Hematopoietic multipotent progenitor cell treated with erythropoietin and hydrocortisone succinate and interleukin-3 and kit ligand, for 8 days (in vitro differentiated cells): ENCODE data around the gene RBMS3.
A peak's percentile ranks its signal among the peaks of the same experiment; 100 is the strongest.

Source experiments
- DNase-seq: peaks from one replicate; pipeline ENCODE4 v3.0.0-alpha.2; 2015

RBMS3 gene

DNA sequence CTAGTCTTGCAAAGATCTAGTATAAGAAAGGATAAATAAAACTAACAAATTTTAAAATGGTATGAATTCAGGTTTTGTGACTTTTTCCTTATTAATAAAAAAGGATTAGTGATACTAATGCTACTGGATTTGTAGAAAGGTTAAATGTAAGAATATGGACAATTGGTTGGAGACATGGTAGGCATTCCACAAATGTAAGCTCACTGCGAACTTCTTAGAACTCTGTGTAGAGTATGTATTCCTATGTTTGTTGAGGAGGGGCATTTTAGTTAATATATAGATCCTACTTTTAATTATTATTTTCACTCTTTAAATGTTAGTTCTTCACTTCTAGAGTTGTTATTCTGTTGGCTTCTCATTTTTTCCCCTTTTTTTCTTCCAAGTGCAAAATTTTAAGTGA lies 414.3 kb downstream of the RBMS3 start:
- DNase-seq = no peak

DNA sequence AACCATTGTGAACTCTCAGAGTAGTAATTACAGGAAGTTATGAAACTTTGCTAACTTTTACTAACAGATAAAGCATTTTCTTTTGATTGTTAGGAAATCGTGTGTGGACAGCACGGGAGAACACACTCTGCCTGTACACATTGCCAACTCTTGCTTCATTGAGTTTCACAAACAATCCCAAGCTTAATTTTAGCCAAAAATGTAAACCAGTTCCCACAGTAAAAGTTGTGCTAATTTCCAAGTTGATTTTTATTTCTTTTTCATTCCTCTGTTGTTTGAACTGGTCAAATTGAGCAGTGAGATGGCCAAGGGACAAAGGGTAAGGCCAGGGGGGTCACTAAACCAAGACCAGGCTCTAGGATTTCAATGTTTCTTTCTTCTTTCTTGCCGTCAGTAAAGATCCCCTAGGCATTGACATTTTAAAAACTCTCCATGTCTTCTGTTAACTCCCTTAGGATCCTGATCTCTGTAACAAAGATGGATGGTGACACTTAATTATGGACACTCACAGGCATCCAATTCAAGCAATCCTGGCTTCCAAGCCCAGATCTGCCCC lies 414.9 kb downstream of the RBMS3 start:
- no peak for DNase-seq

DNA sequence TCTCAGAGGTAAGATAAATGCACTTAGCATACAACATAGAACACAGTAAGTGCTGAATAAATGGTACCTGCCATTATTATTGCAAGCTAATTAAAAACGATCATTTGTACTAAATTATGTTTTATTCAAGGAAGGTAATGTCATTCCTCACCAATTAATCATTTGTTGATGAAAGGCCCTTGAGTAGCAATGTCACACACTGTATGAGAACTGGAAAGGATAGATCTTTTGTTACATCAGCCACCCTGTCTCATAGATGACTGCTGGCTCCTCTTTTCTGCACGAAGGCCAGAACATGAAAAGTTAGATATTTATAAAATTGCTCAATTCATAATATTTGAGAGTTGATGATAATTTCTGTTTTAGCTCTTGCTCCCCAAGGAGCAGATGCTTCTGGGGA lies 415.4 kb downstream of the RBMS3 start:
- DNase-seq = no peak

DNA sequence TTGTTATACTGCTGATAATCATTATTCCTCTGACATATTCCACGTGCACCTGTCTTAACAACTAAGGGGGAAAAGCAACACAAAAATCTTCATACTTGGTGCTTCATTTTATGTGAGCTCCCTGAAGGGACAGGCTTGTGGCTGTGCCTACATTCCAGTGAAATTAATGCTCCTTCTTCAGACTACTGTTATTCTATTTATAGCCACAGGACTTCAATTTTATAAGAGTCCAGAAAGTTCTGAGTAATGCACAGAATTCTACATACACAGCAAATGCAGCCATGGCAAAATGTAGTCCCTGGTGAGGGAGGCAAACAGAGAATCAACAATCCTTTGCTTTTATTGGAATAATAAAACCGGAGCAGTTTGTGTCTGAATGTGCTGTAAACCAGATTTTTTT lies 417.1 kb downstream of the RBMS3 start:
- no peak for DNase-seq

DNA sequence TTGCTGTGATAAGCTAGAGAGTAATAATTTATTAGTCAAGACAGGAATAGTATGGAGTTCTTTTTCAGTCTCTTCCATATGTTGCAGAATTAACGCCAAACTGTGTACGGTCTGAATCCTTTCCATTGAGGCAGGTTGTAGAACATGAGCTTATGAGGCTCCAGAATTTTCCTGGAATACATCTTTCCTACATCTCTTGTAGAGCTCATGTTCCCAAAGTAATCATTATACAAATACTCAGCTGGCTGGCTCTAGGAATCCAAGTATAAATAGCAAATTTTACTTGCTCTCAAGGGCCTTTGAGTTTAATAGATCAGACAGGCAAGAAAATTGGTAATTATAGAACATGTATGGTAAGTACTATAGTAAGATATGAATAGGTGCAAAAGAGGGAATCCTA lies 419.4 kb downstream of the RBMS3 start:
- DNase-seq = no peak

DNA sequence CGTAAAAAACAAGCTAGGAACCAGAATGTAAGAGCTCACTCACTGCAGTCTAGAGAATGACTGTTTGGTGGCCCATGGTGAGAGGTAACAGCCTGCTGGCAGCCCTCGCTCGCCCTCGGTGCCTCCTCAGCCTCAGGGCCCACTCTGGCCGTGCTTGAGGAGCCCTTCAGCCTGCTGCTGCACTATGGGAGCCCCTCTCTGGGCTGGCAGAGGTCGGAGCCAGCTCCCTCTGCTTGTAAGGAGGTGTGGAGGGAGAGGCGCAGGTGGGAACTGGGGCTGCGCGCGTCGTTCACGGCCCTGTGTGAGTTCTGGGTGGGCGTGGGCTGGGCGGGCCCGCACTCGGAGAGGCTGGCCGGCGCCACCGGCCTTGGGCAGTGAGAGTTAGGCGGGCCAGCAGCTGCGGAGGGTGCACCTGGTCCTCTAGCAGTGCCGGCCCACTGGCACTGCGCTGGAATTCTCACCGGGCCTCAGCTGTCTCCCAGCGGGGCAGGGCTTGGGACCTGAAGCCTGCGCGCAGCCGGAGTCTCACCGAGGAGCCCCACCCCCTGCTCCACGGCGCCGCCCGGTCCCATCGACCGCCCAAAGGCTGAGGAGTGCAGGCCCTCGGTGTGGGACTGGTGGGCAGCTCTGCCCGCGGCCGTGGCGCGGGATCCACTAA lies 420.6 kb downstream of the RBMS3 start:
- no peak for DNase-seq

DNA sequence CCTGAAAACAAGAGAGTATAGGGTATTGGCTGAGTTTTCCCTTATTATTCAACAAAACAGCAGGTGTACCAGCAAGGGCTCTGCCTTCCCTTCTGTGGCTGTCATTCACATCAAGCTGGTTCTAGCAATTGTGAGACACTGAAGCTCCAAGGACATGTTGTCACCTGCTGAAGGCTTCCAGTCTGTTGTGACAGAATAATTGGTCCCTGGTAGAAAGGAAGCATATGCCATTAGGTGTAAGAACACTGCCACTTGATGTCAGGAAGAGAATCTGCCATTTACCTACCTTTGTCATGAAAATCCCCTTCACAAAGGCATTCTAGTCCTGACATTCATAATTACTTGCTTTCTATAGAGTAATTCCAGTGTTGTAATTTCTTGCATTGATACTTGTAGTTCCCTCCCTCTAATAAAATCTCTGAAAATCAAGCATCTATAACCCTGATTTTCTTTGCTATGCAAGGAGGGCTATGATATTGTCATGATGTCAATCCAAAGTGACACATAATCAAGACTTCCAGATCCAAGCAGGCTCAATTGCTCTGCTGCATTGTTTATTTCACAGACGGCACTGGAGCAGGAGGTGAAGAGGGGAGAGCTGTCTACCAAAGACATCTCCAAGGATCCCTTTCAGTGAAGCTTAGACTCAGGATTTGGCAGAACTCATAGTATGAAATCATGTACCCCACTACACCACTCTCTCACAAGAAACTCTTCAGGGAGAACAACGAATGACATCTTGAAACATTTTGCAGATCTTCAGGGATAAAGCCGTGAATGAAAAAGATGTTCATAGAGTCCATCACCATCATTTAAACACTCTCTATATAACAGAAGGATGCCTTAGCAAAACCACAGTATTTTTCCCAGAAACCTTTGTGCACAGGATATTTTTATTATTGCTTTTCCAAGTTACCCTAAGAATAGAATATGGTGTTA lies 425.3 kb downstream of the RBMS3 start:
- DNase-seq = no peak

DNA sequence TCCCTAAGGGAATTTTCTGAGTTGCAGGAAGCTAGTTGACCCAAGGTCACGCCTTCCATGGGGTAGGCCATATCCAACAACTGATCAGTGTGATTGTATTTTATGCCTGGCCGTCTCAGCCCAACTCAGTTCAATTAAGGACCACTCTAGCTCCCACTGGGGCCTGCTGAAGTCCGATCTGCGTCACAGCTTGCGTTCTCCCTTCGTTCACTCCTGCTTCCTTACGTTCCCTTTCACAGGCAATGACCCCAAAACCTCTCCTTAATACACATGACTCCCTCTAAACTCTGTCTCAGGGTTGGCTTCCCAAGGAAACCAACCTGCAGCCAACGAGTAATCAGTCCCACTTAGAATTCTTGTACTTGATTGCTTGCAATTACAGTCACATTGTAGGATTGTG lies 428.0 kb downstream of the RBMS3 start:
- DNase-seq = no peak

DNA sequence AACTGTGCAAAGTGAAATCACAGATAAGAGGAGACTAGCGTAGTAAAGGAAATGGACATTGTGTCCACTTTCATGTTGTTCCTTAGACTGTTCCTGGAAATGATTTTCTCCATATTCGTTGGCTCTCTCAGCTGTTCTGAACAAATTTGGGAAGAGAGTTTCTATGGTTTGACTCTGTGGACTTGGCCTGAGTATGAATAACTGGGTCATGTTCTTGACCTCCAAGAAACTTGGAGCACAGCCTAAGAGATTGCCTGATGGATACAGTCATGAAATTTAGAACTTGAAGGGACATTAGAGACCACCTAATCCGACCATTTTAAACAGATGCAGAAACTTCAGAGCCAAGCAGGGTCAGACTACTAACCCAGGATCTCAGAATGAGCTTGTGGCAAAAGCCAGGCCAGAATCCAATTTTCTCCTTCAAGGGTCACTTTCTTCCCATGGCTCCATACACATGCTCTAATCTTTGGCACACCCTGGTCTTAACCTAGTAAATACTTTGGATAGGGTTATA lies 430.4 kb downstream of the RBMS3 start:
- DNase-seq = no peak

DNA sequence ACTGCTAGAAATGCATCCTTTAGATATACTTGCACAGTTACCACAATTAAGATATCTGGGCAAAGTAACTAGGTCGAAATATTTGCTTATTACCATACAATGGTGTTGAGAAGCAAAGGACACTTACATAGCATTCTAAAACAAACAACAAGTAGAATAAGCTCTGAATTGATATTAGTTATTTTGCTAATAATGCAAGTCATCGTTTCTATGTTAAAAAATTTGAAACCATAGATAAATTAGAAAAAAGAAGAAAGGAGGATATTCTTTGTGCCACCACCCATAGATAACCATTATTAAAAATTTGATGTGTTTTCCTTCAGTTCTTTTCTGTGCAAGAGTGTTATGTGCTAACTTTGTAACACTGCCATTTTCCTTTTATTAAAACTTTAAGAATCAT lies 435.3 kb downstream of the RBMS3 start:
- DNase-seq = no peak

DNA sequence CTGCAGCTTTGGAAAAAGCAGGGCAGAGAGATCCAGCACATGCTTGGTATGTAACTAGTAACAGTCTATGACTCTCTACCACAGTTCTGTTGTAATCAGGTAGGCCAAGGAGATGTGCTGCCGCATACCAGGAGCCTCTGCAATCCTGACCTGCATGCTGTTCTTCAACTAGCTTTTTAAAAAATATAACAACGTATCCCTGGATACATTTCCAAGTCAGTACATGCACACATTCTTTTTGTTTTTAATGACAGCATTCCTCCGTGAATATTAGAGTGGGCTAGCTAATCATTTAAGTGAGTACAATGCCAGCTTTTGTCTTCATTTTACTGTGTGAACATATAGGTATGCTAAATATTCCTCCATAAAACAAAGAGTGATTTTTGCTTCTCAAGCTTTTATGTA lies 437.8 kb downstream of the RBMS3 start:
- DNase-seq = no peak

DNA sequence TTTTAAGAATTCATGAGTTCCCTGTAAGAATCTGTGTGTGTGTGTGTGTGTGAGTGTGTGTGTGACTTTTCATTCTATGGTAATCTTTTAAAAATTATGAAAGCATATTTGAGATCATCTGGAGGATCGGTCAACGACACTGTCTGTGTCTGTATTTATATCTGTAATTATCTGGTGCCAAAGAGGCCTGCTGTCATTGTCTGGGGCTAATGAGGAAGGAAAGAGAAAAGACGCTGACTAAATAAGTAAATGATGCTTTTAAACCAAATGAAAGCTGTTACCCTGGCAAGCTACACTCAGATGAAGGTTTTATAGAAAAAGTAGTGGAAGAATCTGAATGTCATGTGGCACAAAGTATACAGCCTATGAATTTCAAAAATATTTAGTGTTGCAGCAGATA lies 439.8 kb downstream of the RBMS3 start:
- DNase-seq = no peak

DNA sequence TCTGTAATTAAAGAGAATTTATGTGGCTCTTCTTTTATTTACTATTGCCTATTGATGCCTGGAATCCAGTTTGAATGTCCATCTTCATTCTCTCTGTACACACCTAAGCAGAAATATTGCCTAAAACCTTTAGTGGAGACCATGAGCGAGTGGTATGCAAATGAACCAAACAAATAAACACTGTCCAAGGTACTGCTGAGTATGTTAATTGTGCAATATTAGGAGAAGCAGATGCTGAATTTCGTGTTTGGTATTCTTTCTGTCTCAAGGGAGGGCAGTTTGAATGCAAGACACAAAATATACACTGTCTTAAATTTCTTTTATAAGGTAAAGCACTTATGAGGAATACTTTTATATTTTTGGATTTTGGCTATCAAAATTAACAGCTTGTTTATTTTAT lies 440.9 kb downstream of the RBMS3 start:
- no peak for DNase-seq

DNA sequence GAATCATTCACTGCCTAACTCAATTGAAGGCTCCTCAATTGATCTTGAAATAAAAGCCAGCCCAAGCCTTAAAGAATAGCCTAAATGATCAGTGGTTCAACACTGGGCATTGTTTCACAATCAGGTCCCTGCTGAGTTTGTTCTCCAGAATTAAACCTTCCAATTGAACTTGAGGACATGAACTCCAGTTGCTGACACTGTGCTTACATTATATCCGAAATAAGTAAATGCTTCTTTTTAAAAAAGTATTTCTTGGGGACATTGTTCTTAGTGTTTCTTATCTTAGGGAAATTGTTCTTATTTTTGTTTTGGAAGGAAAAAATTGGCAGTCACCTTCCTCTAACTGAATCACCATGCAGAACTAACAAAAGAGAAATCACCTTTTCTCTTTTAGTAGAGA lies 450.2 kb downstream of the RBMS3 start:
- no peak for DNase-seq

DNA sequence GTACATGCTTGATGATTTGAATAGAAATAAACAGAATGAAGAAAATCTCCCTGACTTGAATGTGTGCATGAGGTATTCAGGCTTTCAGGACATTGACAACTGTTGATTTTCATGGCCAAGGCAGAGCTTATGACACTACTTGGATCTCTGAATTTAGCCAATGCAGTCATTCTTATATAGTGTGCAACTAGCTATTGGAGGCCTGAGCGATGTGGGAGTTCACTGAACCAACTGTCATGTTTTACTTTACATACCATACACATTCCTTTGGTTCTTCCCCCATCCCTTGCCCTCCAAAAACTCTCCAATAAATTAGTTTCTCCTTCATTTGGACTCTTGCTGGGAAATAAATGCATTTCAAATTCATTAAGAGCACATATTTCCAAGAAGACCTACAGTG lies 460.4 kb downstream of the RBMS3 start:
- DNase-seq = no peak

DNA sequence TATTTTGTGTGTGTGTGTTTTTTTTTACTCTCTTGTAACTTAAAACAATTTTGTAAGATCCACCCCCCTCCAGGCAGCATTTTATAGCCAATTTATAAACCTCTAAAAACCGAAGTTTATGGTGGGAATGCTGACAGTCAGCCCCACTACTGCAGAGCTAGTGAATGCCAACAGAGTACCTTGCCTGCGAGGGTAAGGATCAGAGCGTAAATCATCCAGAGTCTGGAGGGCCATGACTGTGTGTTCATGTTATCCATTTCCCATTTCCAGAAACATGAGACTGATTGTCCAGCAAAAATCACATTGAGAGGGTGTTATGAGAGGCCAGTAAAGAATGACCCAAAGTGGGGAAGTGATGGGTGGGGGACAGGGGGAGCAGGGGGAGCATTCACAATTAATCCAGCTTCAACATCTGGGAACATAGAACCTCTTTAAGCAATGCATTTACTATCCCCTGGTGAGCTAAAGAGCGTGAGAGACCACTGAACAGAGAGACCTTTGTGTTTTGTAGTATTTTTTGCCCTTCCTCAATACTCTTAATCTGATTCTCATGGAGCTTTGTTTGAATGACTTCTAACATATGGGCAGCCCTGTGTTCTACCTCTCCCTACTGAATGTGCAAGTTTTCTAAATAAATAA lies 464.5 kb downstream of the RBMS3 start:
- no peak for DNase-seq

DNA sequence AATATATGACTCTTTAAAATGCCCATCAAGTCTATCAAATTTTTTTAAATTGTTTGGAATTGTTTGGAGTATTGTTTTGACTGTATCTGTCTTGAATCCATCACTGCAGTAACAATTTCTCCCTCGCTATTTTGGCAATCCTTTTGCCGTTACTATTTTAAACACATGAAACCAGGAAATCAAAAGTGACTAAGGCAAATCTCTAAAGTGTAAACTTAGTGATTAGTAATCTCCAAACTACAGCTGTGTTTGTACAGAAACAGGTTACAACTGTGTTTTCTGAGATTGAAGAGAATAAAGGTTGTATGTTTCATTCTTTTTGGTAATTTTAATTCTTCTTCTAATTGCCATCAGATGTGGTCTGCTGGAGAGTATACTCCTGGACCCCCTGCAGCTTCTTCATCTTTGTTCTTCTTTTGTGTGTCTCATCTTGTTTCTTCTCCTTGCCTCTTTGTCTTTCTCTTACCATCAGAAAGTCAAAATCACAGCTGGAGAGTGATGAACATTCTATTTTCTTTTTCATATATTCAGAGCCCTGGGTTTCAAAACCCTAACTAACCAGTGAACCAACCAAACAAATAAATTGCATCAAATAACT lies 465.4 kb downstream of the RBMS3 start:
- no peak for DNase-seq

DNA sequence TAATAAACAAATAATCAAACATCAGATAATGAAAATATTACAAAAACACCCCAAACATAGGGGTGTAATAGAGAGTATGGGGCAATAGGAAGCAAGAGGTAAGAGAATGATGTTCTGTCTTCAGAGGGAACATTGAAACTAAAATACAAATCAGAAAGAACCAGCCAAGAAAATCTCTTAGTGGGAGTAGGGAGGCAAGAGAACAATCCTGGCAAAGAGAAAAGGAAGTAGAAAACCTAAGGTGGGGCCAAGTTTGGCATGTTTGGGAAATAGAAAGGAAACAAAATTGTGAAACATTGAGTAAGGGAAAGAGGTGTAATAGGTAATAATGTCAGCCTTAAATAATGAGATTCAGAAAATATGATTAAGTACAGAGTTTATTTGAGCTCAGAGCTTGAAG lies 467.1 kb downstream of the RBMS3 start:
- DNase-seq = no peak

DNA sequence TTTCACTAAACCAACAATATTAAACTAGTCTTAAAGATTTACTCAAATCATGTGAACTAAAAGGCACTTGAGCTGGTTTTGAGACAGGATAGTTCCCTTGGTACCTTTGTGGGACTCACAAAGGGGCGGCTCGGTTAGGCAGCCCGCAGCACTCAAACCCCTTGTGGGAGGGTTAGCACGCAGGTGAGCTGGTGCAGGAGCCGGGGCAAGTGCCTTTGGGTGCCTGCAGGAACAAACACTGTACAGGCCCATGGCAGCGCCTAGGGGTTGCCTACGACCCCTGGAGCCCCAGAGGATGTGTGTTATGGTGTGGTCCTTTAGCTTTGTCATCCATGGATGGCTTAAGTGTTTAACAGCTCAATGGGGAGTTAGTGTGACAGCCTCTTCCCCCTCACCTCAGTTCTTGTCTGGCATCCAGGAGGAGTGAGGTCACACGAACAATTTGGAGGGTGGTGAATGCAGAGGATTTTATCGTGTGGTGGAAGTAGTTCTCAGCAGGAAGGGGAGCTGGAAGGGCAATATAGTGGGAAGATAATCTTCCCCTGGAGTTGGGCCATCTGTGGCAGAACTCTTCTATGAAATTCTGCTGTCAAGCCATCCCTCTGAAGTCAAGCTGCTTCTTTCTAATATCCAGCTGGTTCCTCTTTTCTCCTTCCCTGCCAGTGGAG lies 470.9 kb downstream of the RBMS3 start:
- DNase-seq = peak; percentile 11

DNA sequence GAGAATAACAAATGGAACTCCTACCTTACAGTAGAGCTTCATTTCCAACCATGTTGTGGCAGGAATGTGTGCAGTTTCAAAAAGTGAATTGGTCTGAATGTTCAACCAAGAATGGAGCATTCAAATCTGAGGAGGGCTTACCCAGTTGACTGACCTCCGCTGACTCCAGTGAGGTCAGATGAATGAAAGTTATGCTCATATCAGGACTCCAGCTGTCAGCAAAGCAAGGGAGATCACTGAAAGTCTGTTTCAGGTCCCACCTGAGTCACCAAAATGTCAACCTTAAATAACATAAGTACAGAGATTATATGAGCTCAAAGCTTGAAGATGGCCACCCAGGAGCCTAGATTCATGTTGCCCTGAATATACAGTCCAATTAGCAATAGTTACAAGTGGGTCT lies 473.5 kb downstream of the RBMS3 start:
- DNase-seq = no peak

DNA sequence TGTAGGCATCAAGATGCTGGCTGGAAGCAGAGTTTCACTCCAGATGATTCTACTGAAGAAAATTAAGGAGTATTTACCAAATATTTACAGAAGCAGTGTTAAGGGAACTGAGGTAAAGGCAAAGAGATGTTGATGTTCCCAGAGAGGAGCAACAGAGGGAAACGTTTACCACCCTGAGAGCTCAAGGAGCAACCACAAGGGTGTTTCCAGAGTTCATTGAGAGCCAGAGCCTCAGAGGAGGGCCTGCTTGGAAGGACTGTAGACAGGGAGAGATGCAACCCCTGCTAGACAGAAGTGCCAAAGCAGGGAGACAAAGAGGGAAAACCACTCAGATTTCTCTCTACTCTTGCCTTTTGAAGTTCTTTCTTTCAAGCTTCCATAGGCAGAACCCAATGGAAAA lies 474.5 kb downstream of the RBMS3 start:
- DNase-seq = no peak

DNA sequence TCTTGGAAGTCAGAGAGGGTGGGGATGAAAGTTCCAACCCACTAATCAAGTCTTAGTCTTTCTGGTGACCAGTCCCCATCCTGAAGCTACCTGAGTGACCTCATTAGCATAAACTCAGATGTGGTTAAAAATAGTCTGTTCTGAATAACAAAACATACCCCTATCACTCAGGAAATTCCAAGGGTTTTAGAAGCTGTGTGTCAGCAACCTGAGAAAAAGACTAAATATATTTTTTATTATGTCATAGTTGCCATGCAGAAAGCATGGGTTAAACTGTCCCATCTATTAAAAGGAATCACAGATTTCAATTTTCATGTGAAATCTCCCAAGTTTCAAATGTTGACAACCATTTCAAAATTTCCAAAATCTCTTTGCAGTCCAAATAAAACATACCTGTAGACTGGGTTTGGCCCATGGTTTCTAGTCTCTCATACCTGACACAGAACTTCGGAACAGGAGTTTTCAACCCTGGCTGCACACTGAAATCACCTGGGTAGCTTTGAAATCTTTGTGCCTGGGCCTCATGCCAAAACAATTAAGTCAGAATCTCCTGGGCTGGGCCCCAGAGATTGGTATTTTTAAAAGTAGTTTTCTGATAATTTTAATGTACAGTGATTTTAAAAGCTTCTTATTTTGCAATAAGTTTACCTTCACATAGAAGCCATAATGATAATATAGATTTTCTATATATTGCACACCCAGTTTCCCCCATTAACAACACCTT lies 476.3 kb downstream of the RBMS3 start:
- DNase-seq = no peak
